Dedifferentiated amniotic fluid mesenchymal stem cell (primary cell): Measurements from ENCODE around the gene TMOD3.
A peak's percentile ranks its signal among the peaks of the same experiment; 100 is the strongest.
"Not testable (repeated sequence)": the region's sequence is repeated elsewhere in the genome, so short reads cannot be mapped to it uniquely, and the experiment has no call there.

ENCODE experiments used
- DNase-seq: peaks from one replicate; pipeline ENCODE4 v3.0.0-alpha.2; 2016; ENCODE audit errors: extremely low spot score

The TMOD3 gene

GRCh38 chr15:51829376-51830275 lies at the start of gene TMOD3:
Gene TMOD3, plus strand, starts transcription at chr15:51829653. Its CDS starts 33,232 bp downstream, at chr15:51862885.
- DNase-seq: peak; percentile 92

GRCh38 chr15:51780636-51781035 lies 48.8 kb upstream of the TMOD3 start:
- DNase-seq: no peak

GRCh38 chr15:51781506-51781905 lies 47.9 kb upstream of the TMOD3 start:
- no peak for DNase-seq

GRCh38 chr15:51782357-51782896 lies 47.0 kb upstream of the TMOD3 start:
- no peak for DNase-seq

- DNase-seq: no peak
Measured at GRCh38 chr15:51783967-51784366, 45.5 kb upstream of the TMOD3 start.

- DNase-seq: not testable (repeated sequence)
Measured at GRCh38 chr15:51787130-51787529, 42.3 kb upstream of the TMOD3 start.

- DNase-seq: not testable (repeated sequence)
Measured at GRCh38 chr15:51792474-51792873, 37.0 kb upstream of the TMOD3 start.

- DNase-seq: peak; percentile 68
Measured at GRCh38 chr15:51793521-51794305, 35.7 kb upstream of the TMOD3 start.

GRCh38 chr15:51796847-51797401 lies 32.5 kb upstream of the TMOD3 start:
- no peak for DNase-seq

GRCh38 chr15:51798281-51798680 lies 31.2 kb upstream of the TMOD3 start:
- DNase-seq: no peak

- no peak for DNase-seq
Measured at GRCh38 chr15:51799282-51800252, 29.9 kb upstream of the TMOD3 start.

- DNase-seq: no peak
Measured at GRCh38 chr15:51801391-51801835, 28.0 kb upstream of the TMOD3 start.

GRCh38 chr15:51802593-51802992 lies 26.9 kb upstream of the TMOD3 start:
- DNase-seq: no peak

- no peak for DNase-seq
Measured at GRCh38 chr15:51803965-51804364, 25.5 kb upstream of the TMOD3 start.

GRCh38 chr15:51806123-51806522 lies 23.3 kb upstream of the TMOD3 start:
- DNase-seq: no peak

GRCh38 chr15:51809457-51809856 lies 20.0 kb upstream of the TMOD3 start:
- DNase-seq: no peak

- DNase-seq: no peak
Measured at GRCh38 chr15:51812598-51812997, 16.9 kb upstream of the TMOD3 start.

- DNase-seq: no peak
Measured at GRCh38 chr15:51814606-51815005, 14.8 kb upstream of the TMOD3 start.

- DNase-seq: no peak
Measured at GRCh38 chr15:51816611-51817010, 12.8 kb upstream of the TMOD3 start.

- DNase-seq: no peak
Measured at GRCh38 chr15:51818150-51818549, 11.3 kb upstream of the TMOD3 start.

- DNase-seq: no peak
Measured at GRCh38 chr15:51825698-51826097, 3.8 kb upstream of the TMOD3 start.
